Neural progenitor cell (in vitro differentiated cells): Measurements from ENCODE around the gene WBP1L.

Experiments used
- CTCF ChIP-seq: fragments of 200-600 bp; sonication (generic); IDR thresholded peaks from 2 replicates; pipeline ENCODE4 v1.5.1; 2017; ENCODE audit warnings: antibody characterized with exemption, mild to moderate bottlenecking
- EZH2 ChIP-seq: fragments of 200-600 bp; sonication (generic); IDR thresholded peaks from 2 replicates; pipeline ENCODE4 v1.6.1; 2017; ENCODE audit warnings: antibody characterized with exemption, mild to moderate bottlenecking, moderate library complexity
- EZH2phosphoT487 ChIP-seq: fragments of 200-600 bp; sonication (generic); IDR thresholded peaks from 2 replicates; pipeline ENCODE4 v1.6.1; 2017; ENCODE audit warnings: antibody characterized with exemption

- TF ChIP-seq CTCF (no peak), EZH2phosphoT487 (no peak), EZH2 (no peak)
Observed at GRCh38 chr10:102813734-102814452, 70.1 kb downstream of the WBP1L start.
